GM19467 (cell line): Measurements from ENCODE around the gene DNAJC4.
A peak's percentile ranks its signal among the peaks of the same experiment; 100 is the strongest.

ENCODE experiments used
- ATAC-seq: cut with Tn5 transposase; IDR thresholded peaks from one replicate; pipeline ENCODE4 v1.9.1; 2021; ENCODE audit warnings: mild to moderate bottlenecking, moderate library complexity; ENCODE audit not compliant: unreplicated experiment

DNAJC4 gene

GRCh38 chr11:64255135-64256128 is 25.1 kb downstream of the DNAJC4 start:
- ATAC-seq = no peak

GRCh38 chr11:64256300-64256699 is 26.0 kb downstream of the DNAJC4 start:
- ATAC-seq = no peak

GRCh38 chr11:64258356-64258755 is 28.0 kb downstream of the DNAJC4 start:
- no peak for ATAC-seq

GRCh38 chr11:64258946-64259532 is 28.7 kb downstream of the DNAJC4 start:
- ATAC-seq = no peak

GRCh38 chr11:64259533-64260067 is 29.3 kb downstream of the DNAJC4 start:
- ATAC-seq = no peak

- ATAC-seq = no peak
Observed at GRCh38 chr11:64260147-64260708, 29.9 kb downstream of the DNAJC4 start.

GRCh38 chr11:64261556-64262080 is 31.3 kb downstream of the DNAJC4 start:
- no peak for ATAC-seq

GRCh38 chr11:64262271-64263002 is 32.1 kb downstream of the DNAJC4 start:
- no peak for ATAC-seq

GRCh38 chr11:64263021-64263946 is 32.9 kb downstream of the DNAJC4 start:
- no peak for ATAC-seq

GRCh38 chr11:64263947-64264317 is 33.6 kb downstream of the DNAJC4 start:
- ATAC-seq = no peak

- no peak for ATAC-seq
Observed at GRCh38 chr11:64264371-64264852, 34.1 kb downstream of the DNAJC4 start.

- no peak for ATAC-seq
Observed at GRCh38 chr11:64265176-64266160, 35.1 kb downstream of the DNAJC4 start.

- no peak for ATAC-seq
Observed at GRCh38 chr11:64266339-64266738, 36.0 kb downstream of the DNAJC4 start.

GRCh38 chr11:64267207-64267945 is 37.0 kb downstream of the DNAJC4 start:
- no peak for ATAC-seq

- no peak for ATAC-seq
Observed at GRCh38 chr11:64268025-64268892, 37.9 kb downstream of the DNAJC4 start.

- peak; percentile 21 for ATAC-seq
Observed at GRCh38 chr11:64268893-64269539, 38.7 kb downstream of the DNAJC4 start.
